OCI-LY1 (cell line): ENCODE results near the gene MYEOV.

ENCODE experiments used
- CTCF ChIP-seq: fragments of 200-600 bp; sonication (generic), shearing (Covaris generic); IDR thresholded peaks from 2 replicates; pipeline ENCODE4 v1.5.1; 2017; ENCODE audit warnings: mild to moderate bottlenecking, antibody characterized with exemption, low read length, moderate library complexity, mixed read lengths
- EZH2 ChIP-seq: fragments of 200-600 bp; sonication (generic), shearing (Covaris generic); IDR thresholded peaks from 2 replicates; pipeline ENCODE4 v1.8.0; 2017; ENCODE audit warnings: borderline replicate concordance, mixed run types, mild to moderate bottlenecking, antibody characterized with exemption, low read length, moderate library complexity, mixed read lengths

GRCh38 chr11:69310934-69311766 is 17.2 kb downstream of the MYEOV start:
- no peak for TF ChIP-seq CTCF
- no peak for TF ChIP-seq EZH2
